IMR-90 (cell line): ENCODE measurements around the gene NBPF15. TPM values are rescaled to one million over a fixed set of nuclear protein-coding genes. Genes with fewer than 3 reads are reported as not detected.
"Not testable (repeated sequence)": the region's sequence is repeated elsewhere in the genome, so short reads cannot be mapped to it uniquely, and the experiment has no call there.

Experiments used
- ATAC-seq: fragments of 200-7000 bp; cut with Tn5 transposase; 2 replicates; pipeline ENCODE4 v1.9.1; 2020; ENCODE audit warnings: low read depth, mild to moderate bottlenecking, moderate library complexity
- BruUV-seq: library from RNA; stranded (reverse); fragments of 400-500 nt; replicated peaks from 2 replicates; lab custom pipeline; 2021; lab: Mats Ljungman, UMichigan
- CTCF ChIA-PET: fragments of 300-600 bp; formaldehyde crosslinking; extraction: SDS; loops from one replicate; lab custom pipeline; 2021; ENCODE audit warnings: antibody characterized with exemption; lab: Yijun Ruan, JAX
- POLR2A ChIA-PET: fragments of 300-600 bp; sonication (Branson Sonifier 250); formaldehyde crosslinking; loops from one replicate; lab custom pipeline; 2022; ENCODE audit warnings: antibody characterized with exemption; ENCODE audit not compliant: unreplicated experiment; lab: Charles Lee
- DNase-seq: peaks from one replicate; pipeline ENCODE4 v3.0.0; 2013
- H2AFZ ChIP-seq: replicated peaks from 2 replicates; pipeline ENCODE3; 2013; ENCODE audit warnings: low read length, mild to moderate bottlenecking; ENCODE audit not compliant: poor library complexity
- H2AK5ac ChIP-seq: 2 replicates; pipeline ENCODE4 v1.6.1; 2013; ENCODE audit warnings: low read depth, low read length, inconsistent platforms
- H2AK9ac ChIP-seq: replicated peaks from 2 replicates; pipeline ENCODE3; 2013; ENCODE audit warnings: mild to moderate bottlenecking, low read depth, low read length, moderate library complexity; ENCODE audit not compliant: poor library complexity
- H2BK120ac ChIP-seq: 2 replicates; pipeline ENCODE4 v1.6.1; 2013; ENCODE audit warnings: low read depth, low read length, inconsistent platforms
- H2BK15ac ChIP-seq: 3 replicates; pipeline ENCODE4 v1.6.1; 2013; ENCODE audit warnings: low read depth, low read length, inconsistent platforms
- H2BK20ac ChIP-seq: 2 replicates; pipeline ENCODE4 v1.6.1; 2013; ENCODE audit warnings: low read depth, mild to moderate bottlenecking, inconsistent platforms, low read length, moderate library complexity
- H2BK5ac ChIP-seq: 2 replicates; pipeline ENCODE4 v1.6.1; 2013; ENCODE audit warnings: mild to moderate bottlenecking, low read depth, low read length, inconsistent platforms; ENCODE audit not compliant: poor library complexity, severe bottlenecking
- H3K14ac ChIP-seq: replicated peaks from 2 replicates; pipeline ENCODE4 v1.6.1; 2013; ENCODE audit warnings: low read depth, low read length, inconsistent platforms
- H3K18ac ChIP-seq: 2 replicates; pipeline ENCODE4 v1.6.1; 2013; ENCODE audit warnings: low read depth, low read length, control low read depth
- H3K23ac ChIP-seq: 2 replicates; pipeline ENCODE4 v1.6.1; 2013; ENCODE audit warnings: low read depth, low read length, inconsistent platforms
- H3K27ac ChIP-seq: 2 replicates; pipeline ENCODE4 v1.5.1; 2013; ENCODE audit warnings: mild to moderate bottlenecking, control low read depth, low read length; ENCODE audit not compliant: insufficient read depth
- H3K27me3 ChIP-seq: 2 replicates; pipeline ENCODE4 v1.6.1; 2013; ENCODE audit warnings: low read length; ENCODE audit not compliant: control insufficient read depth, insufficient read depth
- H3K36me3 ChIP-seq: 2 replicates; pipeline ENCODE4 v1.6.1; 2013; ENCODE audit warnings: low read length, mixed read lengths; ENCODE audit not compliant: control insufficient read depth, insufficient read depth
- H3K4ac ChIP-seq: 2 replicates; pipeline ENCODE4 v1.6.1; 2013; ENCODE audit warnings: low read depth, low read length, inconsistent platforms
- H3K4me1 ChIP-seq: 2 replicates; pipeline ENCODE4 v1.6.1; 2013; ENCODE audit warnings: low read length, mixed read lengths; ENCODE audit not compliant: control insufficient read depth, insufficient read depth
- H3K4me2 ChIP-seq: 2 replicates; pipeline ENCODE4 v1.6.1; 2013; ENCODE audit warnings: low read depth, mild to moderate bottlenecking, control low read depth, low read length, moderate library complexity
- H3K4me3 ChIP-seq: 2 replicates; pipeline ENCODE4 v1.5.1; 2013; ENCODE audit warnings: low read depth, mild to moderate bottlenecking, control low read depth, low read length, moderate library complexity; ENCODE audit not compliant: insufficient read depth
- H3K56ac ChIP-seq: 2 replicates; pipeline ENCODE4 v1.6.1; 2013; ENCODE audit warnings: low read length, inconsistent platforms; ENCODE audit not compliant: insufficient read depth; ENCODE audit errors: extremely low read depth
- H3K79me1 ChIP-seq, 2 experiments: 2 replicates each; pipeline ENCODE4 v1.6.1; 2013; ENCODE audit warnings: low read length in 2 of 2, inconsistent platforms in 1 of 2, low read depth in 1 of 2
- H3K9ac ChIP-seq: 2 replicates; pipeline ENCODE4 v1.6.1; 2013; ENCODE audit warnings: low read depth, low read length, control low read depth
- H3K9me1 ChIP-seq: 2 replicates; pipeline ENCODE4 v1.6.1; 2013; ENCODE audit warnings: low read length, inconsistent platforms; ENCODE audit not compliant: insufficient read depth
- H3K9me3 ChIP-seq: 2 replicates; pipeline ENCODE4 v1.6.1; 2013; ENCODE audit warnings: low read length; ENCODE audit not compliant: control insufficient read depth, insufficient read depth
- H4K20me1 ChIP-seq: 2 replicates; pipeline ENCODE4 v1.6.1; 2013; ENCODE audit warnings: low read length, inconsistent platforms; ENCODE audit not compliant: insufficient read depth
- H4K5ac ChIP-seq: 2 replicates; pipeline ENCODE4 v1.6.1; 2013; ENCODE audit warnings: mild to moderate bottlenecking, low read depth, low read length, control low read depth
- H4K8ac ChIP-seq, 2 experiments: 2 replicates each; pipeline ENCODE4 v1.6.1; 2013; ENCODE audit warnings: low read depth in 2 of 2, low read length in 2 of 2, control low read depth in 1 of 2, inconsistent platforms in 1 of 2
- H4K91ac ChIP-seq: 2 replicates; pipeline ENCODE4 v1.6.1; 2013; ENCODE audit warnings: low read depth, low read length, inconsistent platforms; ENCODE audit not compliant: insufficient read depth
- WGBS, 2 experiments: methylation state at CpG; one replicate each; pipeline versions ENCODE4 v1.1.5 to v1.1.7; 2013; ENCODE audit warnings: missing lambda C conversion rate in 2 of 2; ENCODE audit not compliant: insufficient read length in 1 of 2; ENCODE audit errors: extremely low coverage in 2 of 2; 5-methylcytosine and 5-hydroxymethylcytosine counted together
- dilution Hi-C: fragments of 300-500 bp; cut with HindIII; formaldehyde crosslinking; loops from one replicate; pipeline ENCODE4 v1.14.3; 2018; ENCODE audit warnings: low sequenced_read_pairs; ENCODE audit not compliant: unreplicated experiment
- in situ Hi-C: fragments of 300-500 bp; cut with MboI; formaldehyde crosslinking; loops from 3 replicates; pipeline ENCODE4 v1.14.3; 2019; ENCODE audit warnings: low sequenced_read_pairs, inconsistent platforms, mixed read lengths
- intact Hi-C: fragments of 100-400 bp; cut with micrococcal nuclease; formaldehyde crosslinking; loops from 2 replicates; pipeline ENCODE4 v1.10.0; 2022
- polyA plus RNA-seq, 3 experiments: library from polyadenylated mRNA; depleted of rRNA; stranded (reverse); fragments of >200 nt; gene quantifications; 2 replicates each; pipeline ENCODE4 v1.2.3, GENCODE V29; 2012; ENCODE audit warnings: low replicate concordance in 1 of 3
- total RNA-seq: library from RNA; depleted of rRNA; stranded (reverse); fragments of >200 nt; gene quantifications from 2 replicates; pipeline ENCODE4 v1.2.3, GENCODE V29; 2012

NBPF15 gene
- total and polyA plus RNA-seq, 2 of the 4 experiments (the other 2 are of a cell fraction): 31.0 to 42.7 TPM

DNA sequence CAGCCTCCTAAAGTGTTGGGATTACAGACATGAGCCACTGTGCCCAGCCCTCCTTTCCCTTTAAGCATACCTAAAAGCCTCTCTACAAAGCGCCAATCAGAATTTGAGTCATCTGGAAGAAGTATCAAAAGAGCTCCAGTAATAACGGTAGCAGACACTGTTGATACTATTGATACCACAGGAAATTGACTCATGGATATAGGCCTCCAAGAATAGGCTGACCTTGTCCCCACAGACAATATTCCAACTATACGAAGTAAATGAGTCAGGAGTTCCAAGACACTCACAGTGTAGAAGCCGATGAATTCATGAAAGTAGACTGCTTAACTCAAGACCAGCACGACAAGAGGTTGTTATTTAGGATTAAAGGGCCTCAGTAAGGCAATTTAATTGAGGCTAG lies 58.7 kb downstream of the NBPF15 start:
- H2BK20ac ChIP-seq, H2AFZ ChIP-seq, H3K56ac ChIP-seq, H4K20me1 ChIP-seq, H2AK5ac ChIP-seq, H4K5ac ChIP-seq, BruUV-seq, DNase-seq, H3K4ac ChIP-seq, H3K9me1 ChIP-seq, H3K14ac ChIP-seq, ATAC-seq, H3K36me3 ChIP-seq, H2BK15ac ChIP-seq, H3K79me1 ChIP-seq, H3K23ac ChIP-seq, H4K8ac ChIP-seq, intact Hi-C loops, H3K18ac ChIP-seq, dilution Hi-C loops, CTCF ChIA-PET, H3K9ac ChIP-seq, in situ Hi-C loops, H2AK9ac ChIP-seq, H3K4me2 ChIP-seq, H3K9me3 ChIP-seq, H4K91ac ChIP-seq, H3K4me1 ChIP-seq, H2BK120ac ChIP-seq, POLR2A ChIA-PET, H2BK5ac ChIP-seq, H3K4me3 ChIP-seq, H3K27ac ChIP-seq, H3K27me3 ChIP-seq: not testable (repeated sequence)
- no CpG with 5 or more reads among the region's 5 CpGs for WGBS, 2 experiments

- H2AFZ ChIP-seq, H2AK9ac ChIP-seq, H3K18ac ChIP-seq, in situ Hi-C loops, H2BK15ac ChIP-seq, H3K4me3 ChIP-seq, H2BK20ac ChIP-seq, H3K27me3 ChIP-seq, H3K79me1 ChIP-seq, H4K91ac ChIP-seq, H2AK5ac ChIP-seq, H3K56ac ChIP-seq, H3K4ac ChIP-seq, dilution Hi-C loops, H3K4me1 ChIP-seq, DNase-seq, H3K27ac ChIP-seq, H3K9ac ChIP-seq, H4K8ac ChIP-seq, H3K9me3 ChIP-seq, H3K36me3 ChIP-seq, ATAC-seq, H4K5ac ChIP-seq, H3K14ac ChIP-seq, H3K23ac ChIP-seq, H2BK5ac ChIP-seq, POLR2A ChIA-PET, H3K9me1 ChIP-seq, BruUV-seq, intact Hi-C loops, H3K4me2 ChIP-seq, H4K20me1 ChIP-seq, H2BK120ac ChIP-seq, CTCF ChIA-PET: not testable (repeated sequence)
- no CpG with 5 or more reads among the region's 3 CpGs for WGBS, 2 experiments
These were observed 89.8 kb downstream of the NBPF15 start for GRCh38 chr1:144371651-144372050.
